Measurements from ENCODE around the gene CHAD.
A peak's percentile ranks its signal among the peaks of the same experiment; 100 is the strongest.

Gene CHAD

GRCh38 chr17:50423553-50424159 is 45.0 kb downstream of the CHAD start (continued):
- TF ChIP-seq PRDM10 (tag by site-specific recombination; IDR thresholded peaks at IDR 0.05) (peak; percentile 14; the same call in 1 of the 2 replicates), ZNF121 (tag by site-specific recombination; IDR thresholded peaks at IDR 0.05) (no peak), HOXD13 (CRISPR knock-in tag; IDR thresholded peaks at IDR 0.05; ENCODE audit: borderline replicate concordance) (no peak), ZNF423 (tag by site-specific recombination; IDR thresholded peaks at IDR 0.05) (no peak)
- TF ChIP-seq, protein P1, sequence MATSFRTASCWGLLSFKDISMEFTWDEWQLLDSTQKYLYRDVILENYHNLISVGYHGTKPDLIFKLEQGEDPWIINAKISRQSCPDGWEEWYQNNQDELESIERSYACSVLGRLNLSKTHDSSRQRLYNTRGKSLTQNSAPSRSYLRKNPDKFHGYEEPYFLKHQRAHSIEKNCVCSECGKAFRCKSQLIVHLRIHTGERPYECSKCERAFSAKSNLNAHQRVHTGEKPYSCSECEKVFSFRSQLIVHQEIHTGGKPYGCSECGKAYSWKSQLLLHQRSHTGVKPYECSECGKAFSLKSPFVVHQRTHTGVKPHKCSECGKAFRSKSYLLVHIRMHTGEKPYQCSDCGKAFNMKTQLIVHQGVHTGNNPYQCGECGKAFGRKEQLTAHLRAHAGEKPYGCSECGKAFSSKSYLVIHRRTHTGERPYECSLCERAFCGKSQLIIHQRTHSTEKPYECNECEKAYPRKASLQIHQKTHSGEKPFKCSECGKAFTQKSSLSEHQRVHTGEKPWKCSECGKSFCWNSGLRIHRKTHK (tag by site-specific recombination; IDR thresholded peaks at IDR 0.05): no peak
- TF ChIP-seq, protein P2, sequence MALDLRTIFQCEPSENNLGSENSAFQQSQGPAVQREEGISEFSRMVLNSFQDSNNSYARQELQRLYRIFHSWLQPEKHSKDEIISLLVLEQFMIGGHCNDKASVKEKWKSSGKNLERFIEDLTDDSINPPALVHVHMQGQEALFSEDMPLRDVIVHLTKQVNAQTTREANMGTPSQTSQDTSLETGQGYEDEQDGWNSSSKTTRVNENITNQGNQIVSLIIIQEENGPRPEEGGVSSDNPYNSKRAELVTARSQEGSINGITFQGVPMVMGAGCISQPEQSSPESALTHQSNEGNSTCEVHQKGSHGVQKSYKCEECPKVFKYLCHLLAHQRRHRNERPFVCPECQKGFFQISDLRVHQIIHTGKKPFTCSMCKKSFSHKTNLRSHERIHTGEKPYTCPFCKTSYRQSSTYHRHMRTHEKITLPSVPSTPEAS (tag by site-specific recombination; IDR thresholded peaks at IDR 0.05): no peak

DNA sequence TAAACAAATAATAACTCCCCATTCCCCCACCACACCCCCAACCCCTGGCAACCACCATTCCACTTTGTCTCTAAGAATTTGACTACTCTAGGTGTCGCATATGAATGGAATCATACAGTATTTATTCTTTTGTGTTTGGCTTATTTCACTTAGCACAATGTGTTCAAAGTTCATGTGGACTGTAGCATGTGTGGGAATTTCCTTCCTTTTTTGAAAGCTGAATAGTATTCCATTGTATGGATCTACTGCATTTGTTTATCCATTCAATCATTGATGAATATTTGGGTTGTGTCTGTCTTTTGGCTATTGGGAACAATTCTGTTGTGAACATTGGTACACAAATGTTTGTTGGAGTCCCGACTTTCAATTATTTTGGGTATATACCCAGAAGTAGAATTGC is 45.9 kb downstream of the CHAD start:
- H3K4me1 ChIP-seq (ENCODE audit: control insufficient read depth, insufficient read depth, low read length): peaks cover 10% of the 10 kb centered on the region; the same call in 1 of the 2 replicates
- no peaks in the 10 kb centered on the region for H3K36me3 ChIP-seq (ENCODE audit: control insufficient read depth in 2 of 2, insufficient read depth in 1 of 2, low read length in 2 of 2)
- POLR2A ChIA-PET: no interaction called here
- no peak overlapping the region for H3K4me3 ChIP-seq (ENCODE audit: low read depth, low read length)
- H3K27ac ChIP-seq (ENCODE audit: extremely low read depth, low read depth, low read length): no peak overlapping the region
- CTCF ChIA-PET: interaction anchor here (3.1 kb wide), 1 partner anchor 26 kb away, joined by 24 read pairs; the partner anchor contains the start of gene LRRC59
- TF ChIP-seq ZNF140 (tag by site-specific recombination; IDR thresholded peaks at IDR 0.05) (no peak), ZNF184 (tag by site-specific recombination; IDR thresholded peaks at IDR 0.05) (no peak), ZNF362 (tag by site-specific recombination; IDR thresholded peaks at IDR 0.05) (no peak)
- no peaks in the 10 kb centered on the region for H3K9me3 ChIP-seq (ENCODE audit: control insufficient read depth, insufficient read depth, low read depth, low read length)

DNA sequence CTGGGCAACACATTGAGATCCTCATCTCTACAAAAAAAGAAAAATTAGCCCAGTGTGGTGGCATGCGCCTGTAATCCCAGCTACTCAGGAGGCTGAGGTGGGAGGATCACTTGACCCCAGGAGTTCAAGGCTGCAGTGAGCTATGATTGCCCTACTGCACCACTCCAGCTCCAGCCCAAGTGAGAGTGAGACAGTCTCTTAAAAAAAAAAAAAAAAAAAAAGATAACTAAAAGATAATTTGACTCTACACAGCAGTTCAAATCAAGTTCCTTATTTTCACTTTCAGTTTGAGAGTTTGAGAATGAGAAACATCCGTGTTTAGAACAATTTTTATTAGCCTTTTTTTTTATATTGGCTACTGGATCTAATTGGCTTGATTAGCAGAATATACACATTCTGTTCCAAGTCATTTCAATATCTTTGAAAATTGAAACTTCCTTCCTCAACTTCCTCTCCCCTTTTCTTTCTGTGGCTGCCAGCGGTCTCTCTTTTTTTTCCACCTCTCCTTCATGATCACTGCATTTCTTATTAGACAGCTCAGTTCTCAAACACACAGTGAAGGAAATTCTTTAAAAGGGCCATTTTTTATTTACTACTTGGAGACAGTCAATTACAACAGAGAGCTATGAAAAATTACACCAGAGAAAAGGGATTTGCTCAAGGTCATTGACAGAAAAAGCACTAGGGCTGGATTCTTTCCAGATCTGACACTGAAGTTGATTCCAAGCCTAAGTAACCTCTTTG is 47.2 kb downstream of the CHAD start:
- no peak overlapping the region for H3K4me3 ChIP-seq (ENCODE audit: low read depth, low read length)
- H3K36me3 ChIP-seq (ENCODE audit: control insufficient read depth in 2 of 2, insufficient read depth in 1 of 2, low read length in 2 of 2): no peaks in the 10 kb centered on the region
- TF ChIP-seq ZNF585B (tag by site-specific recombination; IDR thresholded peaks at IDR 0.05): no peak
- no peak for TF ChIP-seq ZNF707 (tag by site-specific recombination; IDR thresholded peaks at IDR 0.05)
- TF ChIP-seq ZNF169 (tag by site-specific recombination; IDR thresholded peaks at IDR 0.05): no peak
- no peak for TF ChIP-seq ZNF175 (tag by site-specific recombination; IDR thresholded peaks at IDR 0.05)
- no peak for TF ChIP-seq ZNF423 (tag by site-specific recombination; IDR thresholded peaks at IDR 0.05)
- no peak for TF ChIP-seq GLIS1 (tag by site-specific recombination; IDR thresholded peaks at IDR 0.05)
- TF ChIP-seq PRDM10 (tag by site-specific recombination; IDR thresholded peaks at IDR 0.05): no peak
- no peak for TF ChIP-seq ZBTB7A (tag by site-specific recombination; IDR thresholded peaks at IDR 0.05; ENCODE audit: low read depth)
- H3K9me3 ChIP-seq (ENCODE audit: control insufficient read depth, insufficient read depth, low read depth, low read length): no peaks in the 10 kb centered on the region
- no peak overlapping the region for H3K27ac ChIP-seq (ENCODE audit: extremely low read depth, low read depth, low read length)
- H3K4me1 ChIP-seq (ENCODE audit: control insufficient read depth, insufficient read depth, low read length): 0 out of 2 replicates have a peak, but pooled peaks cover 3% of the 10 kb centered on the region
- CTCF ChIA-PET: interaction anchor here (0.6 to 3.1 kb wide), 3 partner anchors 24 to 295 kb away, joined by 3 to 24 read pairs (median 3); partner anchors contain the start of gene LRRC59
- POLR2A ChIA-PET: interaction anchor here (0.5 to 1.2 kb wide), 3 partner anchors 20 to 580 kb away, joined by 3 to 5 read pairs (median 4); no protein-coding TSS in a partner anchor
